Measurements from ENCODE around the gene RAD51AP1.

GRCh38 chr12:4490973-4491372 is 47.7 kb upstream of the RAD51AP1 start:
- no peak for TF ChIP-seq SP1 (CRISPR knock-in tag; conservative IDR thresholded peaks at IDR 0.05)
- no peak for TF ChIP-seq CTCF (IDR thresholded peaks at IDR 0.05)
- no peak for TF ChIP-seq CREB1 (CRISPR knock-in tag; IDR thresholded peaks at IDR 0.05)
- TF ChIP-seq ATF1 (CRISPR knock-in tag; IDR thresholded peaks at IDR 0.05), result no peak
- TF ChIP-seq ZNF671 (CRISPR knock-in tag; IDR thresholded peaks at IDR 0.05), result no peak
- no peak for TF ChIP-seq ZNF232 (CRISPR knock-in tag; IDR thresholded peaks at IDR 0.05)
- no peak for TF ChIP-seq OVOL2 (CRISPR knock-in tag; IDR thresholded peaks at IDR 0.05; ENCODE audit: borderline replicate concordance)
- TF ChIP-seq FOXJ3 (CRISPR knock-in tag; IDR thresholded peaks at IDR 0.05; ENCODE audit: borderline replicate concordance), result no peak
- no peak for TF ChIP-seq HMGXB4 (CRISPR knock-in tag; IDR thresholded peaks at IDR 0.05)
- TF ChIP-seq TEAD4 (CRISPR knock-in tag; IDR thresholded peaks at IDR 0.05), result no peak
- TF ChIP-seq ZBTB21 (CRISPR knock-in tag; IDR thresholded peaks at IDR 0.05; ENCODE audit: borderline replicate concordance), result no peak
- no peak for TF ChIP-seq NFATC4 (CRISPR knock-in tag; IDR thresholded peaks at IDR 0.05)
- no peak for TF ChIP-seq AR (CRISPR knock-in tag; IDR thresholded peaks at IDR 0.05)
